Fibroblast of lung (primary cell): ENCODE measurements around the gene STX1B. TPM values are rescaled to one million over a fixed set of nuclear protein-coding genes. Genes with fewer than 3 reads are reported as not detected.

Experiments
- DNase-seq, 2 donors: peaks; one replicate each; pipeline versions ENCODE4 v3.0.0 to v3.0.0-alpha.2; 2010; ENCODE audit warnings: low read depth in 2 of 2
- H2AFZ ChIP-seq: 2 replicates; pipeline ENCODE4 v1.5.1; 2012; ENCODE audit warnings: low read length, control low read depth, inconsistent platforms
- H3K27ac ChIP-seq: 2 replicates; pipeline ENCODE4 v1.5.1; 2011; ENCODE audit warnings: low read length, control low read depth; ENCODE audit not compliant: insufficient read depth
- H3K27me3 ChIP-seq: 2 replicates; pipeline ENCODE4 v1.5.1; 2011; ENCODE audit warnings: mild to moderate bottlenecking, low read length; ENCODE audit not compliant: control insufficient read depth, insufficient read depth
- H3K36me3 ChIP-seq: 2 replicates; pipeline ENCODE4 v1.5.1; 2011; ENCODE audit warnings: low read length; ENCODE audit not compliant: control insufficient read depth, insufficient read depth
- H3K4me1 ChIP-seq: 2 replicates; pipeline ENCODE4 v1.5.1; 2011; ENCODE audit warnings: low read length; ENCODE audit not compliant: control insufficient read depth, insufficient read depth; ENCODE audit errors: extremely low read depth
- H3K4me2 ChIP-seq: 2 replicates; pipeline ENCODE4 v1.5.1; 2011; ENCODE audit warnings: low read length, control low read depth; ENCODE audit not compliant: insufficient read depth; ENCODE audit errors: extremely low read depth
- H3K4me3 ChIP-seq, 4 experiments: fragments of 200-600 bp in 1 of 4; sonication (generic) in 1 of 4; replicated peaks in 1 of 4; 2 replicates each; pipeline ENCODE4 v1.5.1; 2011 to 2016; ENCODE audit warnings: low read length in 4 of 4, low read depth in 3 of 4, mild to moderate bottlenecking in 3 of 4, control low read depth in 2 of 4, inconsistent platforms in 1 of 4, mixed read lengths in 1 of 4; ENCODE audit not compliant: insufficient read depth in 1 of 4; ENCODE audit errors: control extremely low read depth in 1 of 4
- H3K79me2 ChIP-seq: 2 replicates; pipeline ENCODE4 v1.5.1; 2012; ENCODE audit warnings: mild to moderate bottlenecking, low read length, inconsistent platforms; ENCODE audit not compliant: control insufficient read depth, insufficient read depth
- H3K9ac ChIP-seq: 2 replicates; pipeline ENCODE4 v1.5.1; 2011; ENCODE audit warnings: mild to moderate bottlenecking, low read length, control low read depth; ENCODE audit not compliant: insufficient read depth
- H3K9me3 ChIP-seq: 2 replicates; pipeline ENCODE4 v1.5.1; 2012; ENCODE audit warnings: low read depth, low read length; ENCODE audit not compliant: control insufficient read depth, insufficient read depth
- H4K20me1 ChIP-seq: 2 replicates; pipeline ENCODE4 v1.5.1; 2011; ENCODE audit warnings: low read length; ENCODE audit not compliant: control insufficient read depth, insufficient read depth; ENCODE audit errors: extremely low read depth
- CTCF ChIP-seq, 2 donors: IDR thresholded peaks in 1 of 2; conservative IDR thresholded peaks in 1 of 2; 1 replicate in 1 of 2; 2 replicates in 1 of 2; pipeline ENCODE4 v1.5.1; 2011 to 2012; ENCODE audit warnings: low read length in 2 of 2, control low read depth in 1 of 2, inconsistent platforms in 1 of 2, low read depth in 1 of 2, mild to moderate bottlenecking in 1 of 2
- EZH2 ChIP-seq: IDR thresholded peaks from 2 replicates; pipeline ENCODE4 v1.5.1; 2012; ENCODE audit warnings: low read length, control low read depth, mild to moderate bottlenecking; ENCODE audit errors: missing control alignments
- polyA plus RNA-seq, 2 donors: library from polyadenylated mRNA; depleted of rRNA in 1 of 2; stranded (reverse) in 1 of 2; unstranded in 1 of 2; fragments of >200 nt; gene quantifications; 2 replicates each; pipeline ENCODE4 v1.2.1, GENCODE V29; 2011 to 2012; ENCODE audit warnings: missing spikeins in 1 of 2
- total RNA-seq: library from RNA; depleted of rRNA; stranded (reverse); fragments of >200 nt; gene quantifications from 2 replicates; pipeline ENCODE4 v1.2.1, GENCODE V29; 2014

The STX1B gene
- total and polyA plus RNA-seq, 2 donors (not counting 1 experiment from before 2014, with no cell fraction given) = 1.3 to 2.1 TPM

- TF ChIP-seq EZH2 (no peak), CTCF (conservative IDR thresholded peaks at IDR 0.05 in 1 of 2, IDR thresholded peaks at IDR 0.05 in 1 of 2; ENCODE audit: low read depth in 1 of 2, low read length in 2 of 2) (no peak)
- H3K27ac ChIP-seq = no peak overlapping the region
- no peaks in the 10 kb centered on the region for H3K27me3 ChIP-seq
- no peak overlapping the region for H2AFZ ChIP-seq
- no peaks in the 10 kb centered on the region for H3K4me1 ChIP-seq
- no peaks in the 10 kb centered on the region for H4K20me1 ChIP-seq
- H3K4me2 ChIP-seq = no peak overlapping the region
- H3K9me3 ChIP-seq = no peaks in the 10 kb centered on the region
- DNase-seq = no peak
- no peak overlapping the region for H3K9ac ChIP-seq
- H3K4me3 ChIP-seq = no peak overlapping the region
- peaks cover 43% of the 10 kb centered on the region for H3K36me3 ChIP-seq
- no peaks in the 10 kb centered on the region for H3K79me2 ChIP-seq
Observed at GRCh38 chr16:30967795-30968194, 42.6 kb downstream of the STX1B start.

- Histone ChIP-seq H3K27ac (no peak overlapping the region), H4K20me1 (no peaks in the 10 kb centered on the region), H3K4me2 (no peak overlapping the region), H3K36me3 (peaks cover 42% of the 10 kb centered on the region), H3K4me1 (no peaks in the 10 kb centered on the region), H3K79me2 (no peaks in the 10 kb centered on the region), H3K9me3 (no peaks in the 10 kb centered on the region), H3K4me3 (no peak overlapping the region), H3K9ac (no peak overlapping the region), H3K27me3 (no peaks in the 10 kb centered on the region), H2AFZ (no peak overlapping the region)
- TF ChIP-seq CTCF (conservative IDR thresholded peaks at IDR 0.05 in 1 of 2, IDR thresholded peaks at IDR 0.05 in 1 of 2; ENCODE audit: low read depth in 1 of 2, low read length in 2 of 2) (no peak), EZH2 (no peak)
- DNase-seq = no peak
Observed at GRCh38 chr16:30966033-30966619, 44.3 kb downstream of the STX1B start.

GRCh38 chr16:30965436-30965835, 45.0 kb downstream of the STX1B start:
- peaks cover 38% of the 10 kb centered on the region for H3K36me3 ChIP-seq
- H3K9ac ChIP-seq = no peak overlapping the region
- no peaks in the 10 kb centered on the region for H3K4me1 ChIP-seq
- no peak overlapping the region for H3K4me2 ChIP-seq
- H3K9me3 ChIP-seq = no peaks in the 10 kb centered on the region
- no peak overlapping the region for H3K4me3 ChIP-seq
- H3K27me3 ChIP-seq = no peaks in the 10 kb centered on the region
- no peak overlapping the region for H2AFZ ChIP-seq
- TF ChIP-seq CTCF (conservative IDR thresholded peaks at IDR 0.05 in 1 of 2, IDR thresholded peaks at IDR 0.05 in 1 of 2; ENCODE audit: low read depth in 1 of 2, low read length in 2 of 2) (no peak), EZH2 (no peak)
- H3K27ac ChIP-seq = no peak overlapping the region
- no peak for DNase-seq
- no peaks in the 10 kb centered on the region for H3K79me2 ChIP-seq
- H4K20me1 ChIP-seq = no peaks in the 10 kb centered on the region
